Endothelial cell of umbilical vein (primary cell): ENCODE data around the gene FGF10. TPM values are rescaled to one million over a fixed set of nuclear protein-coding genes. Genes with fewer than 3 reads are reported as not detected.

Experiments used
- BruUV-seq: library from RNA; stranded (reverse); fragments of 400-500 nt; replicated peaks from 2 replicates; lab custom pipeline; 2021; lab: Mats Ljungman, UMichigan
- CTCF ChIA-PET: fragments of 300-600, 350-600 bp; sonication (Branson Sonifier 250); formaldehyde crosslinking; loops from one replicate; lab custom pipeline; 2021; ENCODE audit warnings: antibody characterized with exemption, inconsistent platforms; lab: Charles Lee
- POLR2A ChIA-PET: fragments of 300-600, 350-600 bp; sonication (Branson Sonifier 250); formaldehyde crosslinking; loops from one replicate; lab custom pipeline; 2021; ENCODE audit warnings: antibody characterized with exemption, inconsistent platforms; lab: Charles Lee
- DNase-seq: peaks from one replicate; pipeline ENCODE4 v3.0.0-alpha.2; 2011; ENCODE audit warnings: low read depth, low spot score
- FAIRE-seq: peaks from 2 replicates; lab custom pipeline; 2011; peaks lifted over from hg19 to GRCh38; lab: Jason Lieb, UNC
- H2AFZ ChIP-seq: 2 replicates; pipeline ENCODE4 v1.6.0; 2012; ENCODE audit warnings: low read depth, low read length, control low read depth, inconsistent platforms
- H3K27ac ChIP-seq: 2 replicates; pipeline ENCODE4 v1.5.1; 2011; ENCODE audit warnings: low read depth, mild to moderate bottlenecking, control low read depth, low read length, moderate library complexity; ENCODE audit not compliant: insufficient read depth
- H3K27me3 ChIP-seq, 2 experiments: 2 replicates each; pipeline versions ENCODE4 v1.6.0 to v1.6.1; 2011; ENCODE audit warnings: low read length in 2 of 2, mixed read lengths in 1 of 2; ENCODE audit not compliant: control insufficient read depth in 2 of 2, insufficient read depth in 2 of 2
- H3K36me3 ChIP-seq, 2 experiments: 2 replicates in 1 of 2; 3 replicates in 1 of 2; pipeline ENCODE4 v1.5.1; 2011; ENCODE audit warnings: low read length in 2 of 2, mild to moderate bottlenecking in 1 of 2, moderate library complexity in 1 of 2; ENCODE audit not compliant: control insufficient read depth in 2 of 2, insufficient read depth in 2 of 2; ENCODE audit errors: extremely low read depth in 1 of 2
- H3K4me1 ChIP-seq: 3 replicates; pipeline ENCODE4 v1.5.1; 2011; ENCODE audit warnings: mild to moderate bottlenecking, low read length; ENCODE audit not compliant: control insufficient read depth, insufficient read depth; ENCODE audit errors: extremely low read depth
- H3K4me2 ChIP-seq: 2 replicates; pipeline ENCODE4 v1.6.1; 2011; ENCODE audit warnings: low read length, control low read depth, mixed read lengths; ENCODE audit not compliant: insufficient read depth
- H3K4me3 ChIP-seq, 3 experiments: fragments of 200-600 bp in 1 of 3; sonication (generic), shearing (Covaris generic) in 1 of 3; replicated peaks in 1 of 3; 2 replicates each; pipeline ENCODE4 v1.5.1; 2011 to 2016; ENCODE audit warnings: control low read depth in 3 of 3, low read length in 3 of 3, mild to moderate bottlenecking in 2 of 3, inconsistent platforms in 1 of 3, low read depth in 1 of 3, moderate library complexity in 1 of 3; ENCODE audit not compliant: insufficient read depth in 1 of 3
- H3K79me2 ChIP-seq: 2 replicates; pipeline ENCODE4 v1.6.0; 2012; ENCODE audit warnings: low read length, inconsistent platforms; ENCODE audit not compliant: control insufficient read depth, insufficient read depth
- H3K9ac ChIP-seq: replicated peaks from 2 replicates; pipeline ENCODE3; 2011; ENCODE audit warnings: low read length, control low read depth; ENCODE audit not compliant: insufficient read depth; ENCODE audit errors: extremely low read depth
- H3K9me1 ChIP-seq: replicated peaks from 3 replicates; pipeline ENCODE4 v1.6.0; 2011; ENCODE audit warnings: mild to moderate bottlenecking, low read length; ENCODE audit not compliant: control insufficient read depth, insufficient read depth; ENCODE audit errors: extremely low read depth
- H3K9me3 ChIP-seq: replicated peaks from 2 replicates; pipeline ENCODE4 v1.5.1; 2012; ENCODE audit warnings: low read length, inconsistent platforms; ENCODE audit not compliant: control insufficient read depth, insufficient read depth
- H4K20me1 ChIP-seq: replicated peaks from 2 replicates; pipeline ENCODE3; 2011; ENCODE audit warnings: mild to moderate bottlenecking, low read length; ENCODE audit not compliant: control insufficient read depth, insufficient read depth; ENCODE audit errors: extremely low read depth
- EZH2 ChIP-seq: IDR thresholded peaks from 2 replicates; pipeline ENCODE4 v1.6.1; 2012; ENCODE audit warnings: borderline replicate concordance, low read depth, mild to moderate bottlenecking, moderate library complexity, low read length, inconsistent platforms; ENCODE audit not compliant: severe bottlenecking
- FOS ChIP-seq: IDR thresholded peaks from 2 replicates; pipeline ENCODE4 v1.6.1; 2011; ENCODE audit warnings: mild to moderate bottlenecking, low read length, moderate library complexity, borderline replicate concordance; ENCODE audit not compliant: insufficient read depth
- GATA2 ChIP-seq: IDR thresholded peaks from 2 replicates; pipeline ENCODE4 v1.7.0; 2011; ENCODE audit warnings: low read depth, mild to moderate bottlenecking, moderate library complexity, mixed read lengths, low read length; ENCODE audit not compliant: insufficient read length, insufficient read depth
- JUN ChIP-seq: IDR thresholded peaks from 2 replicates; pipeline ENCODE4 v1.6.1; 2011; ENCODE audit warnings: borderline replicate concordance, low read depth; ENCODE audit not compliant: insufficient read length, insufficient read depth
- MYC ChIP-seq: IDR thresholded peaks from one replicate; pipeline ENCODE4 v1.6.1; 2011; ENCODE audit warnings: mild to moderate bottlenecking, low read depth, low read length
- POLR2A ChIP-seq: IDR thresholded peaks from 2 replicates; pipeline ENCODE4 v1.6.1; 2012; ENCODE audit warnings: low read depth, mild to moderate bottlenecking, control low read depth, low read length
- POLR2AphosphoS5 ChIP-seq: IDR thresholded peaks from 2 replicates; pipeline ENCODE4 v1.6.1; 2012; ENCODE audit warnings: low read depth, mild to moderate bottlenecking, control low read depth, low read length, moderate library complexity; ENCODE audit not compliant: insufficient read depth
- dilution Hi-C: fragments of 300-500 bp; cut with MboI; formaldehyde crosslinking; loops from one replicate; pipeline ENCODE4 v1.15.0; 2019; ENCODE audit warnings: low sequenced_read_pairs; ENCODE audit not compliant: extremely low pct_ligation_motif_present
- intact Hi-C: fragments of 100-400 bp; cut with micrococcal nuclease; formaldehyde crosslinking; loops from one replicate; pipeline ENCODE4 v1.10.0; 2022
- polyA plus RNA-seq, 4 experiments: library from polyadenylated mRNA; depleted of rRNA in 3 of 4; stranded (reverse) in 3 of 4; unstranded in 1 of 4; fragments of >200 nt; gene quantifications; 2 replicates each; pipeline versions ENCODE4 v1.2.1 to v1.2.3, GENCODE V29; 2011 to 2012; ENCODE audit warnings: missing spikeins in 1 of 4
- total RNA-seq: library from RNA; stranded (reverse); gene quantifications from 2 replicates; pipeline ENCODE4 v1.2.3, GENCODE V29; 2021
- TF ChIP-seq, protein P1 (sequence below), 2 donors: IDR thresholded peaks; 1 replicate in 1 of 2; 2 replicates in 1 of 2; pipeline ENCODE4 v1.5.1; 2011; ENCODE audit warnings: low read length in 2 of 2, mild to moderate bottlenecking in 2 of 2, moderate library complexity in 2 of 2, control low read depth in 1 of 2, inconsistent platforms in 1 of 2, low read depth in 1 of 2; ENCODE audit not compliant: insufficient read depth in 1 of 2; ENCODE audit errors: extremely low read depth in 1 of 2
- TF ChIP-seq, protein P2 (sequence below): IDR thresholded peaks from 2 replicates; pipeline ENCODE4 v1.6.1; 2011; ENCODE audit not compliant: insufficient read depth, insufficient read length

The FGF10 gene
- total and polyA plus RNA-seq, 2 donors (not counting 3 experiments of a cell fraction or from before 2014, with no cell fraction given): not detected

DNA sequence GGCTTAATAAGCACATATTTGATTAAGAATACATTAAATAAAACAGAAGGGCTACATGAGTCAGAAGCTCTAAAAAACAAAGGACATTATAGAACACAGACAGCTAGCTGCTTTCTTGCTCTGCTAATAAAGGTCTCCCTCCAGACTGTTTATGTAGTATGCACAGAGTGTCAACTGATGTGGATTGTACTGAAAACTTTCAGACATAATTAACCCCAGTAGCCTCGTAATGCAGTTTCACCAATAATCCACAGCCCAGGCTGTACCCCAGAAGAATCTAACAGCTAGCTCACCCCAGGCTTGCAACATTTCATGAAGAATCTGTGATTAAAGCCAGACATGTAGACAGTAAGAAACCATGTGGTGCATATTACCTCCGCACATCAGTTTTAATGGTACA is 30.8 kb downstream of the FGF10 start:
- Histone ChIP-seq H3K4me1 (no peaks in the 10 kb centered on the region), H3K9ac (no peak overlapping the region), H3K27me3 (no peaks in the 10 kb centered on the region), H3K36me3 (no peaks in the 10 kb centered on the region), H3K27ac (no peak overlapping the region), H3K79me2 (no peaks in the 10 kb centered on the region), H3K9me3 (no peaks in the 10 kb centered on the region), H3K4me2 (no peak overlapping the region), H2AFZ (no peak overlapping the region), H3K9me1 (no peaks in the 10 kb centered on the region), H3K4me3 (no peak overlapping the region), H4K20me1 (no peaks in the 10 kb centered on the region)
- ChIA-PET CTCF (no interaction called here), POLR2A (no interaction called here)
- no peak for TF ChIP-seq EZH2
- TF ChIP-seq, protein P1, sequence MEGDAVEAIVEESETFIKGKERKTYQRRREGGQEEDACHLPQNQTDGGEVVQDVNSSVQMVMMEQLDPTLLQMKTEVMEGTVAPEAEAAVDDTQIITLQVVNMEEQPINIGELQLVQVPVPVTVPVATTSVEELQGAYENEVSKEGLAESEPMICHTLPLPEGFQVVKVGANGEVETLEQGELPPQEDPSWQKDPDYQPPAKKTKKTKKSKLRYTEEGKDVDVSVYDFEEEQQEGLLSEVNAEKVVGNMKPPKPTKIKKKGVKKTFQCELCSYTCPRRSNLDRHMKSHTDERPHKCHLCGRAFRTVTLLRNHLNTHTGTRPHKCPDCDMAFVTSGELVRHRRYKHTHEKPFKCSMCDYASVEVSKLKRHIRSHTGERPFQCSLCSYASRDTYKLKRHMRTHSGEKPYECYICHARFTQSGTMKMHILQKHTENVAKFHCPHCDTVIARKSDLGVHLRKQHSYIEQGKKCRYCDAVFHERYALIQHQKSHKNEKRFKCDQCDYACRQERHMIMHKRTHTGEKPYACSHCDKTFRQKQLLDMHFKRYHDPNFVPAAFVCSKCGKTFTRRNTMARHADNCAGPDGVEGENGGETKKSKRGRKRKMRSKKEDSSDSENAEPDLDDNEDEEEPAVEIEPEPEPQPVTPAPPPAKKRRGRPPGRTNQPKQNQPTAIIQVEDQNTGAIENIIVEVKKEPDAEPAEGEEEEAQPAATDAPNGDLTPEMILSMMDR (IDR thresholded peaks at IDR 0.05; ENCODE audit: extremely low read depth in 1 of 2, insufficient read depth in 1 of 2, low read depth in 1 of 2, low read length in 2 of 2): no peak
- TF ChIP-seq POLR2AphosphoS5: no peak
- no peak for TF ChIP-seq FOS
- TF ChIP-seq, protein P2, sequence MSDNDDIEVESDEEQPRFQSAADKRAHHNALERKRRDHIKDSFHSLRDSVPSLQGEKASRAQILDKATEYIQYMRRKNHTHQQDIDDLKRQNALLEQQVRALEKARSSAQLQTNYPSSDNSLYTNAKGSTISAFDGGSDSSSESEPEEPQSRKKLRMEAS: no peak
- TF ChIP-seq JUN: no peak
- TF ChIP-seq POLR2A: no peak
- no peak for TF ChIP-seq MYC
- TF ChIP-seq GATA2: no peak
- no TSS peak for BruUV-seq
- dilution Hi-C loops: no loop called here
- FAIRE-seq (no peak), DNase-seq (no peak)
- intact Hi-C loops: no loop called here
